Amygdala (tissue), 56 donors: Measurements from ENCODE around the gene IRF2.
A peak's percentile ranks its signal among the peaks of the same experiment; 100 is the strongest.
"Not testable (repeated sequence)": the region's sequence is repeated elsewhere in the genome, so short reads cannot be mapped to it uniquely, and the experiment has no call there.

Experiments used
- DNase-seq, 56 donors: peaks; one replicate each; lab custom pipeline; 2025; lab: John Stamatoyannopoulos, UW

The IRF2 gene

GRCh38 chr4:184355111-184355604 is 119.2 kb downstream of the IRF2 start:
- DNase-seq, result peak in 12 of 56 donors; percentile 8 to 51 (median 20)

DNA sequence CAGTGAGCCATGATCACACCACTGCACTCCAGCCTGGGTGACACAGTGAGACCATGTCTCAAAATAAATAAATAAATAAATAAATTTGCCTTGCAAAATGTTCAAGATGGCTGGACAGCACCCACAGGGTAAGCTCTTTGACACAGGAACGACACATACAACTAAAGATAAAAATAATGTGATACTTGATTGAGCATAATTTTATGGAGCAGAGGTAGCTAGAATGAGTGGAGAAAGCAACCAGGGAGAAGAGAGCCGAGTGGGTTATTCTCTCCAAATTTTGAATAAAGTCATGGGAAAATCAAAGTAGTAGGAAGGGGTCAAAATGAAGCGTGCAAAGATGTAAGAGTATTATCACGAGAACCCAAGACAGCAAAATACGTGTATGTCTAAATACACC is 121.5 kb downstream of the IRF2 start:
- no peak for DNase-seq

DNA sequence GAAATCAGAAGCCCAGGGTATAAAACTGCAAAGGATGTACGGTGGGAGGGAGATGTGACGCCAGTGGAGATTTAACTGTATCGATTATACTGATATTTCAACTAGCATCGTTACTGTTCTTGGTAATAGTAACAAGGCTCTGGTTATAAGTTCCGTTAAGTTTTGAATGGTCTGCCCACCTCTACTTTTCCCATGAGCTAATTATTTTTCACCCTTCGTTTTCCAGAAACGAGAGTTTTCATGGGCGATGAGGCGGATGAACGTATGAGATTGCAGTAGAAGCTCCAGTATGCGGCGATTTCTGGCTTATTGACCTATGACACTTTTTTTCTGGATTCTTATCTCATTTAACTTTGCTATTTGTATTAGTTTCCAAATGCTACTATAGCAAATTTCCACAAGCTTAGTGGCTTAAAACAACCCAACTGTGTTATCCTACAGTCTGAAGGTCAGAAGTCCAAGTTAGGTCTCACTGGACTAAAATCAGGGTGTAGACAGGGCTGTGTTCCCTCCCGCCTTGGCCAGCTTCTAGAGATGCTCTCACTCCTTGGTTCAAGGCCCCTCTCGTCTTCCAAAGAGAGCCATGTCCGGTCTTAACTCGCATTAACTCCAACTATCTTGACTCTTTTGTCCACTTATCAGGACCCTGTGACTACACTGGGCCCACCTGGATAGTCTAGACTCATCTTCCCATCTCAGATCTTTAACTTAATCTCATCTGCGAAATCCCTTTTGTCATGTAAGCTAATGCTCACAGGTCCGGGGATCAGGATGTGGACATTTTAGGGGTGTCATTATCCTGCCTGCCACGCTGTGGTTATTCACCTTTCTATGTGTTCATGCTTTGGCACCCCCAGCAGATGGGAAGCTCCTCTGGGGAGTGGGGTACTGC is 122.5 kb downstream of the IRF2 start:
- no peak for DNase-seq

- no peak for DNase-seq
Measured at GRCh38 chr4:184350964-184351363, 123.4 kb downstream of the IRF2 start.

DNA sequence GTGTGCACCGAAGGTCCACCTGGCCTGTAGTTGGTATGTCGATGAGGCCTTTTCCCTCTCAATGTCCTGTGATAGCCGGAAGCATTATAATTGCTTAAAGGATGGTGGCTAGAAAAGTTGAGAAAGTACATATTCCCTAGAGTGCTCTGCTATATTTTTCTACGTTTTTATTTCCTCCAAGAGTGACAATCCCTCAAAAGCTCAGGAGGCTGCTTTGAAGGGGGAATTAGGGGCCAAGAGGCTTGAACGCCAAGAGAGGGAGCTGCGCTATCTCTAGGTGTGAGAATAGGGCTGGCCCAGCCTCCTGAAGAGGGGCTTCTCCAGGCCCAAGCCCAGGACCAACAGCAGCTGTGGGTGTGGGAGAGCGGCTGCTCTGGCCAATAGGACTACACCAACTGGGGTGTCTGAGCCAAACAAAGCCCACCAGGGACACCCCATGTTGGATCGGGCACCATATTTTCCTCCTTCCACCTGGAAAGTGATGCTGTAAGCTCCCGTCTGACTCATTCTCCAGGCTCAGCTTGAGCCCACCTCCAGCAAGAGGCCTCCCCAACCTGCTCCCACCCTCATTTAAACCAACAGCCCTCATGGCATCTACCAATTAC is 124.0 kb downstream of the IRF2 start:
- no peak for DNase-seq

DNA sequence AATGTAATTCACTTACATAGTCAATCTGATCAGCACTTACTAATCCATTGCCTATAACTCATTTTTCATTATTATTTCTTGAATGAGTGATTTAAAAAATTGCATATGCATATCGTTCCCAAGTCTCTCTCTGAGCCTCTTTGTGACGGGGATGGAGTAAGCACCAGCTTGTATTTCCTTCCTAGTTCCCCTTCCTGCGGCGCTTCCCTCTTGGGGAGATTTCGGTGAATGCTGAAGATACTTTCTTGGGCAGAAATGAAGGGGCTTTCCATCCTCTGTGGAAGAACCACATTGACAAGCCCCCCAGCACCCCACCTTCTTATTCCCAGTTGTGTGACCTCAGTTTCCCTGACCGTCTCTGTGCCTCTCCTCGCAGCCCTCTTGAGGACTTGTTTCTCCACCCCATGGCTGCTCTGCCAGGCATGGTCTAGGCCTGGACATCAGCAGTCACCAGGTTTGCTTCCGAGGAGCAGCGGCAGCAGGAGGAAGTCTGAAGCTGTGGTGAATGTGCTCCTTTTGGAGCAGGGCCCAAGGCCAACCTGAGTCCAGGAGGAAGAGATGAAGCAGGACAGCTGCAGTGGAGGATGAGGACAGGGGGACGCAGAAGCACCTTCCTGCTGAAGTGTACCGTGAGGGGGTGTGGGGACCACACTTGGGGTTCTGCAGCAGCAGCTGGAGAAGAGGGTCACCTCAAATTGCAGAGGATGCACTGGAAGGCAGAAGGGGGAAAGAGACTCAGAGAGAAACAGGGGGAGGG is 124.9 kb downstream of the IRF2 start:
- DNase-seq, result no peak

- DNase-seq, result no peak
Measured at GRCh38 chr4:184348311-184349233, 125.8 kb downstream of the IRF2 start.

DNA sequence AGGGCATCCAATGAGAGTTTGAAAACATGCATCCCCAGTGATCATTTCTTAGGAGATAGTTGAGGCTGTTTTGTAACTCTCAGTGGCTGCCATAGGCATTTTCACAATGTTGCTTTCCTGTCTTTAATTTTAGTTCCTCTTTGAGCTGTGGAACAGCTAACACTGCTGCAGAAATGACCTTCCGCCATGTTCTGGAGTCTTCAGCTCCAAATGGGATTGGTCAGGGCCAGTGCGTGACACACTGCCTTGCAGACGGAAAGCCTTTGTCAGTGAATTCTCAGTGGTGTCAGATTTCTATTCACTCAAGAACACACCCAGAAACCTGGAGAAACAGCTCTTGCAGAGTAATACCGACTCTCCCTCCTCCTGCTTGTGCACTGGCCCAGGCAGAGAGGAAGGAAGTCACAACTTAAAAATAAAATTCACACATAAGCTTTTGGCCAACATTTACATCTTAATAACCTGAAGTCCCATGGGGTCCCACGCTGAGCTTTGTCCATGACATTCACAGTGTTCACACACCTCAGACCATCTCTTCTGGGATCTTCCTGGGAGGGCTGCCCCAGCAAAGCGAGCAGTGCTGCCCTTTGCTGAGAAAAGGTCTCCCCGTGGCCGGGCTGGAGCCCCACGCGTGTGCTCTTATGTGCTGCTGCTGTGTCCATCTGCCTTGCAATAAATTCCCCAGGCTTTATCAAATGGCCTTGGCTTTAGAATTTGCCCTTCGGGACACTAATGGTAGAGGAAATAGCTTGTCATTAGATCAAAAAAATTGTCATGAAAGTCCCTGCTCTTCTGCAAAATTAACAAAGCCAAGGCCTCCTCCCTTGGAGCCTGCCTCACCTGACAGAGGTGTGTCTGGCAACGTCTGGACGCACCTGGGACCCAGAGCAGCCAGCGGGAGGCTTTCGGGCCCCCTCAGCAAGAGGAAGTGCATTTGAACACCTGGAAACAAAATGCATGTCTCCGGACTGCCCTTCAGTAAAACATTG is 126.8 kb downstream of the IRF2 start:
- peak in 3 of 56 donors; percentile 5 to 23 (median 10) for DNase-seq

DNA sequence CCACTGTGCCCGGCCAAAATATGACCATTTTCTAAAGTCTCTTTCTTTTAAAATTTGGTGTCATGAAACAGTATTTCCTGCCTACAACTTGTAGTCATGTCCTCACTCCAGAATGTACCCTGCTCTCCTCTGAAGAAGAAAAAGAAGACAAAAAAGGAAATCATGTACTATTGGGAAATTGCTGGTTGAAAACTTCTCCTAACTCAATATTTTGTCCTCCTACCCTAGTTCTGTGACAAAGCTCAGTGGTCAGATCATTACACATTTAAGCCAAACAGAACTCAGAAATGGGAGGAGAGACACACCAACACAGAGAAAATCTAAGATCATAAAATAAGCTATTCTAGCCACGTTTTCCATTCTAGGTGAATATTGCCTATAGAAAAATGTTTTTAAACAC is 127.7 kb downstream of the IRF2 start:
- DNase-seq, result no peak

GRCh38 chr4:184346273-184346672 is 128.1 kb downstream of the IRF2 start:
- DNase-seq, result not testable (repeated sequence)

DNA sequence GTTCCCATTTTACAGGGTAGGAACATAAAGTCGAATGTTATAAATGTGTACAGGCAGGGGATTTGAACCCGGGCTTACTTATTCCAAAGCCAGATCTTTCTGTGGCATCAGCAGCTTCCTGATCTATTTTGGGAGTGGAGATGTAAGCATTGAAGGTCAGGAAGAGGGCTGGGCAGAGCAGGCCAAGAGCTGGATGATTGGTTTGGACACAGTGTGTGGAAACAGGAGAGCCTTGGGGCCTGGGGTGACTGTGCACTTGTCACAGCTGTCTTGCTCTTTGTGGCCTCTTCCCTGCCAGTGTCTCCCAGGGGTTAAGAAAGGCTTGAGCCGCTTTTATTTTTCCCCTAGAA is 128.8 kb downstream of the IRF2 start:
- no peak for DNase-seq

GRCh38 chr4:184344899-184345572 is 129.3 kb downstream of the IRF2 start:
- DNase-seq, result no peak

DNA sequence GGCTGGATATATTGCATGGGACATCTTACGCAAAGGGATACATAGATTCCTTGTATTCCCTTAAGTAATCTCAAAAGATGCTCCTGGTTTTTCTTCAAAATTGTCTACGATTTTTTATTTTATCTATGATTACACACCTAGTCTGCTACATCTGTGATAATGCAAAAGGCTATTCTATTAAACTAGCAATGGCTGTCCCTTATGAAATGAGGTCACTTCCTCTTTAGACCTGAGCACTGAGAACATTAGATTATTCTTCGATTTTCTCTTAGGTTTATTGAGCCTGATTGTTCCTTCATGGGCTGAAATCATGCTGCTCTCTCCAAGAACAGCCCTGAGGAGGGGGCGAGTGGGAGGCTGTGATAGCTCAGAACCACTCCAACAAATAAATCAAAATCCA is 129.9 kb downstream of the IRF2 start:
- no peak for DNase-seq

GRCh38 chr4:184343502-184344177 is 130.7 kb downstream of the IRF2 start:
- peak in 53 of 56 donors; percentile 12 to 89 (median 71) for DNase-seq

- not testable (repeated sequence) for DNase-seq
Measured at GRCh38 chr4:184342857-184343237, 131.5 kb downstream of the IRF2 start.

DNA sequence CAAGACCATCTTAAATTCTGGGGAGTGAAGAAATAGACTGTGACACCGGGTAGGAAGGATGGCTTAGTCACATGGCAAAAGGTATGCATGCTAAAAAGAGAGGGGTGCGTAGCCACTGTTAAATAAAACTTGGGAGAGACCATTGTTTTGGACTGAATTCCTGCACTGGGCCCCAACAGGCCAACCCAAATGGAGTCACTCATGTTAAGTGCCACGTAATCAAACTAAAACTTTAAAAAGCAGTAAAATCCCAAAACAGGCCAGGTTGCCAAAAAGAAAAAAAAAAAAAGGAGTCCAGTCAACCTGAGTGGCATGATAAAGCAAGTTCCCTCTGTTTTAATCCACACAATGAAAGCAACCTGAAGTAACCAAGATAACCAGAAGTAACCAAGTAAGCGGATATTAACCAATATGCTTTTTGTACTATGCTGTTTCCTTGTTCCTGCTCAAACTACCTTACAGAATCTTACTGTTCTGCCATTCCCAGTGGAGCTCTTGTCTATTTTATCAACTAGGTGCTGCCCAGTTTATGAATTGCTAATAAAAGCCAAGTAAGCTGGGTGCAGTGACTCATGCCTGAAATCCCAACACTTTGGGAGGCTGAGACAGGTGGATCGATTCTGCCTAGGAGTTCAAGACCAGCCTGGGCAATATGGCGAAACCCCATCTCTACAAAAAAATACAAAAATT is 132.0 kb downstream of the IRF2 start:
- no peak for DNase-seq
